GM12878 (cell line): ENCODE measurements around the gene ICA1L. TPM values are rescaled to one million over a fixed set of nuclear protein-coding genes. Genes with fewer than 3 reads are reported as not detected.
"Not testable (repeated sequence)": the region's sequence is repeated elsewhere in the genome, so short reads cannot be mapped to it uniquely, and the experiment has no call there.

Experiments
- ATAC-seq: fragments of 200-7000 bp; cut with Tn5 transposase; 3 replicates; pipeline ENCODE4 v1.9.1; 2020; ENCODE audit warnings: mild to moderate bottlenecking, moderate library complexity
- BruUV-seq: library from RNA; stranded (reverse); fragments of 400-500 nt; replicated peaks from 2 replicates; lab custom pipeline; 2021; lab: Mats Ljungman, UMichigan
- CTCF ChIA-PET: fragments of 300-600 bp; sonication (Branson Sonifier 250); formaldehyde crosslinking; extraction: SDS; loops from one replicate; lab custom pipeline; 2021; ENCODE audit warnings: inconsistent platforms; lab: Yijun Ruan, JAX
- POLR2A ChIA-PET: fragments of 350-600 bp; formaldehyde crosslinking; extraction: SDS; loops from one replicate; lab custom pipeline; 2021; ENCODE audit warnings: inconsistent platforms; lab: Charles Lee
- RAD21 ChIA-PET: fragments of 300-600 bp; sonication (Branson Sonifier 250); formaldehyde crosslinking; loops from one replicate; lab custom pipeline; 2023; ENCODE audit warnings: antibody characterized with exemption; ENCODE audit not compliant: unreplicated experiment; lab: Charles Lee
- SMC1A ChIA-PET: fragments of 300-600 bp; sonication (Branson Sonifier 250); formaldehyde crosslinking; loops from one replicate; lab custom pipeline; 2023; ENCODE audit not compliant: unreplicated experiment, uncharacterized antibody; lab: Charles Lee
- DNase-seq: peaks from one replicate; pipeline ENCODE4 v3.0.0-alpha.2; 2011; ENCODE audit warnings: low read depth, low spot score
- FAIRE-seq: peaks from 3 replicates; lab custom pipeline; 2011; peaks lifted over from hg19 to GRCh38; lab: Jason Lieb, UNC
- H2AFZ ChIP-seq: 2 replicates; pipeline ENCODE4 v1.6.0; 2011; ENCODE audit warnings: low read depth, low read length, control low read depth; ENCODE audit not compliant: control insufficient read depth
- H3K27ac ChIP-seq: 2 replicates; pipeline ENCODE4 v1.5.1; 2011; ENCODE audit warnings: control low read depth; ENCODE audit not compliant: control insufficient read depth, insufficient read depth
- H3K27me3 ChIP-seq, 2 experiments: replicated peaks in 1 of 2; 2 replicates each; pipeline versions ENCODE4 v1.6.0 to v1.6.1; 2011; ENCODE audit warnings: low read length in 1 of 2; ENCODE audit not compliant: control insufficient read depth in 2 of 2, insufficient read depth in 2 of 2
- H3K36me3 ChIP-seq, 2 experiments: 2 replicates each; pipeline ENCODE4 v1.5.1; 2011; ENCODE audit warnings: low read length in 1 of 2; ENCODE audit not compliant: control insufficient read depth in 2 of 2, insufficient read depth in 2 of 2
- H3K4me1 ChIP-seq: 2 replicates; pipeline ENCODE4 v1.6.1; 2011; ENCODE audit warnings: mild to moderate bottlenecking, low read length, moderate library complexity, mixed read lengths; ENCODE audit not compliant: control insufficient read depth, insufficient read depth
- H3K4me2 ChIP-seq: 2 replicates; pipeline ENCODE4 v1.6.0; 2011; ENCODE audit warnings: control low read depth; ENCODE audit not compliant: control insufficient read depth, insufficient read depth
- H3K4me3 ChIP-seq: fragments of 200-600 bp; sonication (generic); 2 replicates; pipeline ENCODE4 v1.5.1; 2016
- H3K79me2 ChIP-seq: 2 replicates; pipeline ENCODE4 v1.6.0; 2011; ENCODE audit warnings: low read length; ENCODE audit not compliant: control insufficient read depth, insufficient read depth
- H3K9ac ChIP-seq: 2 replicates; pipeline ENCODE4 v1.8.0; 2011; ENCODE audit warnings: low read length, control low read depth, mixed read lengths; ENCODE audit not compliant: control insufficient read depth, insufficient read depth
- H3K9me3 ChIP-seq: replicated peaks from 3 replicates; pipeline ENCODE4 v1.5.1; 2011; ENCODE audit warnings: mild to moderate bottlenecking, low read length; ENCODE audit not compliant: control insufficient read depth, insufficient read depth
- H4K20me1 ChIP-seq: 2 replicates; pipeline ENCODE4 v1.6.0; 2011; ENCODE audit not compliant: control insufficient read depth, insufficient read depth
- CBX3 ChIP-seq: fragments of 200-600 bp; sonication (generic); IDR thresholded peaks from 2 replicates; pipeline ENCODE4 v1.6.1; 2016; ENCODE audit warnings: low read depth, borderline replicate concordance
- DPF2 ChIP-seq: fragments of 450-650 bp; IDR thresholded peaks from 2 replicates; pipeline ENCODE4 v1.6.1; 2017; ENCODE audit warnings: mild to moderate bottlenecking
- FOXM1 ChIP-seq: IDR thresholded peaks from 2 replicates; pipeline ENCODE4 v1.6.1; 2012; ENCODE audit warnings: low read depth, mild to moderate bottlenecking, inconsistent platforms, low read length, moderate library complexity
- NR2F1 ChIP-seq: fragments of 450-650 bp; conservative IDR thresholded peaks from 2 replicates; pipeline ENCODE4 v1.6.1; 2017; ENCODE audit warnings: mild to moderate bottlenecking
- RELA ChIP-seq: fragments of 450-650 bp; IDR thresholded peaks from 2 replicates; pipeline ENCODE4 v1.8.0; 2014; ENCODE audit warnings: borderline replicate concordance; ENCODE audit not compliant: partially characterized antibody
- SMAD5 ChIP-seq: IDR thresholded peaks from 2 replicates; pipeline ENCODE4 v1.6.1; 2016; ENCODE audit warnings: antibody characterized with exemption, low read depth
- ZZZ3 ChIP-seq: IDR thresholded peaks from 2 replicates; pipeline ENCODE4 v1.6.1; 2011; ENCODE audit warnings: low read depth; ENCODE audit not compliant: control insufficient read depth, insufficient read length
- WGBS: methylation state at CpG from one replicate; pipeline ENCODE4 v1.1.6; 2016; ENCODE audit warnings: low lambda C conversion rate; ENCODE audit not compliant: insufficient replicate concordance, insufficient coverage; ENCODE audit errors: missing lambda C conversion rate; 5-methylcytosine and 5-hydroxymethylcytosine counted together
- in situ Hi-C: fragments of 300-500 bp; cut with MboI; formaldehyde crosslinking; loops from 9 replicates; pipeline ENCODE4 v1.14.3; 2018; ENCODE audit warnings: mixed read lengths
- intact Hi-C: fragments of 100-400 bp; cut with micrococcal nuclease; formaldehyde crosslinking; loops from one replicate; pipeline ENCODE4 v1.14.2; 2022; ENCODE audit not compliant: unreplicated experiment
- polyA plus RNA-seq, 11 experiments: library from polyadenylated mRNA; depleted of rRNA in 4 of 11; unstranded in 6 of 11; stranded (reverse) in 5 of 11; fragments of >200 nt; fragmentation: Nextera tagmentation in 4 of 11; fragmentation: Illumina TruSeq in 1 of 11; extraction: Ambion mirVana in 4 of 11; extraction: Trizol in 1 of 11; gene quantifications; 1 replicate in 1 of 11; 2 replicates in 10 of 11; pipeline versions ENCODE4 v1.2.1 to v1.2.3, GENCODE V29; 2011 to 2016; ENCODE audit warnings: inconsistent platforms in 2 of 11, missing spikeins in 2 of 11, low read depth in 1 of 11
- total RNA-seq, 4 experiments: library from RNA; depleted of rRNA in 3 of 4; stranded (reverse); fragments of >200 nt in 3 of 4; fragmentation: Illumina TruSeq in 1 of 4; extraction: Trizol in 1 of 4; gene quantifications; 2 replicates each; pipeline versions ENCODE4 v1.2.1 to v1.2.3, GENCODE V29; 2013 to 2021

Gene ICA1L
- total and polyA plus RNA-seq, 10 of the 15 experiments (the other 5 are each of a cell fraction or from before 2014, with no cell fraction given): 0.85 to 7.4 (median 3.6) TPM

- intact Hi-C loops: no loop called here
- WGBS: 96% methylated on average over 1 of the region's 1 CpG
- in situ Hi-C loops: no loop called here
These were observed 47.3 kb upstream of the ICA1L start for GRCh38 chr2:202918860-202919259.

GRCh38 chr2:202912342-202913201 lies 41.0 kb upstream of the ICA1L start:
- H3K36me3 ChIP-seq, H3K4me1 ChIP-seq, H3K27me3 ChIP-seq, H3K9me3 ChIP-seq, intact Hi-C loops, in situ Hi-C loops, BruUV-seq, DNase-seq, SMC1A ChIA-PET, H4K20me1 ChIP-seq: not testable (repeated sequence)
- 3% methylated on average over 12 of the region's 49 CpGs for WGBS
- peaks cover 41% of the 10 kb centered on the region for H3K79me2 ChIP-seq
- peak overlapping the region; percentile 95 for H3K4me3 ChIP-seq
- TF ChIP-seq SMAD5 (peak; percentile 1; the same call in 1 of the 2 replicates), RELA (peak; percentile 38), DPF2 (peak; percentile 43; the same call in 1 of the 2 replicates), NR2F1 (peak; percentile 99)
- FAIRE-seq: peak; percentile 31
- H3K9ac ChIP-seq: peak overlapping the region; percentile 88
- CTCF ChIA-PET: interaction anchor here (1.3 kb wide), 1 partner anchor 105 kb away, joined by 5 read pairs; no protein-coding TSS in a partner anchor
- H2AFZ ChIP-seq: peak overlapping the region; percentile 99; the same call in 1 of the 2 replicates
- peak overlapping the region; percentile 63 for H3K4me2 ChIP-seq
- POLR2A ChIA-PET: interaction anchor here (0.7 to 1.7 kb wide), 3 partner anchors 106 to 326 kb away, joined by 3 to 11 read pairs (median 3); partner anchors contain the start of gene CYP20A1
- RAD21 ChIA-PET: interaction anchor here (1.0 to 2.2 kb wide), 5 partner anchors 54 to 326 kb away, joined by 3 to 12 read pairs (median 4); partner anchors contain the start of gene CYP20A1
- ATAC-seq: peak; percentile 84
- peak overlapping the region; percentile 93 for H3K27ac ChIP-seq

More at GRCh38 chr2:202918860-202919259, 47.3 kb upstream of the ICA1L start:
- H2AFZ ChIP-seq: no peak overlapping the region
- POLR2A ChIA-PET: interaction anchor here (1.0 kb wide), 1 partner anchor 7 kb away, joined by 3 read pairs; the partner anchor contains the start of gene WDR12
- no peaks in the 10 kb centered on the region for H3K79me2 ChIP-seq
- H4K20me1 ChIP-seq: no peaks in the 10 kb centered on the region
- no peak overlapping the region for H3K9ac ChIP-seq
- no peak overlapping the region for H3K4me3 ChIP-seq
- SMC1A ChIA-PET: interaction anchor here (1.0 to 1.4 kb wide), 4 partner anchors 10 to 330 kb away, joined by 3 to 5 read pairs (median 4); no protein-coding TSS in a partner anchor
- H3K4me2 ChIP-seq: no peak overlapping the region
- H3K27me3 ChIP-seq: no peaks in the 10 kb centered on the region
- 0 out of 3 replicates have a peak, but pooled peaks have one; percentile 33 for ATAC-seq
- RAD21 ChIA-PET: no interaction called here
- H3K9me3 ChIP-seq: no peaks in the 10 kb centered on the region
- FAIRE-seq: no peak
- no peak for DNase-seq
- H3K27ac ChIP-seq: no peak overlapping the region
- BruUV-seq: no TSS peak
- CTCF ChIA-PET: interaction anchor here (2.6 kb wide), 1 partner anchor 10 kb away, joined by 7 read pairs; no protein-coding TSS in a partner anchor
- TF ChIP-seq ZZZ3 (no peak), CBX3 (no peak), FOXM1 (no peak), SMAD5 (no peak)
- TF ChIP-seq, all 136 proteins: peak for 0
- no peaks in the 10 kb centered on the region for H3K4me1 ChIP-seq
- no peaks in the 10 kb centered on the region for H3K36me3 ChIP-seq
